OCI-LY7 (cell line): ENCODE results near the gene FAM20A. TPM values are rescaled to one million over a fixed set of nuclear protein-coding genes. Genes with fewer than 3 reads are reported as not detected.

Experiments
- BruUV-seq: library from RNA; stranded (reverse); fragments of 400-500 nt; replicated peaks from 2 replicates; lab custom pipeline; 2021; lab: Mats Ljungman, UMichigan
- CTCF ChIA-PET: fragments of 300-600 bp; sonication (Branson Sonifier 250); formaldehyde crosslinking; loops from one replicate; lab custom pipeline; 2022; ENCODE audit warnings: antibody characterized with exemption; ENCODE audit not compliant: unreplicated experiment; lab: Charles Lee
- POLR2A ChIA-PET: fragments of 300-600 bp; sonication (Branson Sonifier 250); formaldehyde crosslinking; loops from one replicate; lab custom pipeline; 2022; ENCODE audit warnings: antibody characterized with exemption; lab: Charles Lee
- DNase-seq: peaks from one replicate; pipeline ENCODE4 v3.0.0-alpha.2; 2015; ENCODE audit warnings: low spot score
- H2AFZ ChIP-seq: fragments of 200-600 bp; sonication (generic), shearing (Covaris generic); 2 replicates; pipeline ENCODE4 v1.6.1; 2014; ENCODE audit warnings: mild to moderate bottlenecking, antibody characterized with exemption, low read length, moderate library complexity
- H3K27ac ChIP-seq: fragments of 200-600 bp; sonication (generic); 2 replicates; pipeline ENCODE4 v1.5.1; 2014; ENCODE audit warnings: mixed run types, low read depth, mild to moderate bottlenecking, moderate library complexity, low read length, inconsistent platforms; ENCODE audit not compliant: poor library complexity, severe bottlenecking
- H3K36me3 ChIP-seq: fragments of 200-600 bp; sonication (generic); 2 replicates; pipeline ENCODE4 v1.6.1; 2014; ENCODE audit warnings: mild to moderate bottlenecking, antibody characterized with exemption, low read length, moderate library complexity, mixed read lengths; ENCODE audit not compliant: insufficient read depth
- H3K4me1 ChIP-seq: fragments of 200-600 bp; sonication (generic); 2 replicates; pipeline ENCODE4 v1.5.1; 2014; ENCODE audit warnings: mild to moderate bottlenecking, low read length; ENCODE audit not compliant: insufficient read depth, poor library complexity, severe bottlenecking
- H3K4me2 ChIP-seq: fragments of 200-600 bp; sonication (generic); 2 replicates; pipeline ENCODE4 v1.6.1; 2014; ENCODE audit warnings: mild to moderate bottlenecking, low read length
- H3K4me3 ChIP-seq: fragments of 200-600 bp; sonication (generic); 2 replicates; pipeline ENCODE4 v1.5.1; 2014; ENCODE audit warnings: mild to moderate bottlenecking, low read depth, low read length; ENCODE audit not compliant: poor library complexity, severe bottlenecking
- H3K79me2 ChIP-seq: fragments of 200-600 bp; sonication (generic); 2 replicates; pipeline ENCODE4 v1.6.1; 2016; ENCODE audit warnings: low read depth, mild to moderate bottlenecking, low read length, moderate library complexity, mixed read lengths; ENCODE audit not compliant: insufficient read depth
- H3K9me2 ChIP-seq: fragments of 200-600 bp; sonication (generic); 2 replicates; pipeline ENCODE4 v1.6.1; 2016; ENCODE audit warnings: mild to moderate bottlenecking, low read length, mixed read lengths; ENCODE audit not compliant: insufficient read depth
- H3K9me3 ChIP-seq: fragments of 200-600 bp; sonication (generic); 2 replicates; pipeline ENCODE4 v1.6.1; 2014; ENCODE audit warnings: mild to moderate bottlenecking, mixed run types, low read length, mixed read lengths
- H4K20me1 ChIP-seq: fragments of 200-600 bp; sonication (generic); 2 replicates; pipeline ENCODE4 v1.6.1; 2014; ENCODE audit warnings: mild to moderate bottlenecking, antibody characterized with exemption, low read length, moderate library complexity, mixed read lengths; ENCODE audit not compliant: insufficient read depth
- EZH2phosphoT487 ChIP-seq: fragments of 200-600 bp; sonication (generic); IDR thresholded peaks from 2 replicates; pipeline ENCODE4 v1.6.1; 2018; ENCODE audit warnings: low read depth, borderline replicate concordance, mild to moderate bottlenecking, mixed run types, antibody characterized with exemption, low read length, moderate library complexity, mixed read lengths
- intact Hi-C: fragments of 100-400 bp; cut with micrococcal nuclease; formaldehyde crosslinking; loops from one replicate; pipeline ENCODE4 v1.10.0; 2022; ENCODE audit not compliant: unreplicated experiment
- total RNA-seq, 2 experiments: library from RNA; depleted of rRNA in 1 of 2; stranded (reverse); fragments of >200 nt in 1 of 2; shearing (Covaris generic) in 1 of 2; gene quantifications; 2 replicates each; pipeline ENCODE4 v1.2.3, GENCODE V29; 2014 to 2022
- TF ChIP-seq, protein P1 (sequence below): fragments of 200-600 bp; sonication (generic); conservative IDR thresholded peaks from 2 replicates; pipeline ENCODE4 v1.5.1; 2014; ENCODE audit warnings: mild to moderate bottlenecking, antibody characterized with exemption, low read length, moderate library complexity, mixed read lengths

Gene FAM20A
- total RNA-seq, 2 experiments from 2014 or later, result not detected

GRCh38 chr17:68535922-68536321, 65.2 kb downstream of the FAM20A start:
- Histone ChIP-seq H3K9me3 (no peaks in the 10 kb centered on the region), H3K4me2 (no peak overlapping the region), H3K4me3 (no peak overlapping the region), H3K36me3 (peaks cover 73% of the 10 kb centered on the region), H3K27ac (no peak overlapping the region), H3K4me1 (peaks cover 18% of the 10 kb centered on the region), H3K9me2 (no peaks in the 10 kb centered on the region), H4K20me1 (no peaks in the 10 kb centered on the region), H3K79me2 (no peaks in the 10 kb centered on the region), H2AFZ (no peak overlapping the region)
- CTCF ChIA-PET, result no interaction called here
- BruUV-seq, result no TSS peak
- intact Hi-C loops, result no loop called here
- no peak for DNase-seq
- TF ChIP-seq, protein P1, sequence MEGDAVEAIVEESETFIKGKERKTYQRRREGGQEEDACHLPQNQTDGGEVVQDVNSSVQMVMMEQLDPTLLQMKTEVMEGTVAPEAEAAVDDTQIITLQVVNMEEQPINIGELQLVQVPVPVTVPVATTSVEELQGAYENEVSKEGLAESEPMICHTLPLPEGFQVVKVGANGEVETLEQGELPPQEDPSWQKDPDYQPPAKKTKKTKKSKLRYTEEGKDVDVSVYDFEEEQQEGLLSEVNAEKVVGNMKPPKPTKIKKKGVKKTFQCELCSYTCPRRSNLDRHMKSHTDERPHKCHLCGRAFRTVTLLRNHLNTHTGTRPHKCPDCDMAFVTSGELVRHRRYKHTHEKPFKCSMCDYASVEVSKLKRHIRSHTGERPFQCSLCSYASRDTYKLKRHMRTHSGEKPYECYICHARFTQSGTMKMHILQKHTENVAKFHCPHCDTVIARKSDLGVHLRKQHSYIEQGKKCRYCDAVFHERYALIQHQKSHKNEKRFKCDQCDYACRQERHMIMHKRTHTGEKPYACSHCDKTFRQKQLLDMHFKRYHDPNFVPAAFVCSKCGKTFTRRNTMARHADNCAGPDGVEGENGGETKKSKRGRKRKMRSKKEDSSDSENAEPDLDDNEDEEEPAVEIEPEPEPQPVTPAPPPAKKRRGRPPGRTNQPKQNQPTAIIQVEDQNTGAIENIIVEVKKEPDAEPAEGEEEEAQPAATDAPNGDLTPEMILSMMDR, result no peak
- TF ChIP-seq EZH2phosphoT487, result no peak
- POLR2A ChIA-PET, result interaction anchor here (1.2 kb wide), 1 partner anchor 11 kb away, joined by 3 read pairs; no protein-coding TSS in a partner anchor

DNA sequence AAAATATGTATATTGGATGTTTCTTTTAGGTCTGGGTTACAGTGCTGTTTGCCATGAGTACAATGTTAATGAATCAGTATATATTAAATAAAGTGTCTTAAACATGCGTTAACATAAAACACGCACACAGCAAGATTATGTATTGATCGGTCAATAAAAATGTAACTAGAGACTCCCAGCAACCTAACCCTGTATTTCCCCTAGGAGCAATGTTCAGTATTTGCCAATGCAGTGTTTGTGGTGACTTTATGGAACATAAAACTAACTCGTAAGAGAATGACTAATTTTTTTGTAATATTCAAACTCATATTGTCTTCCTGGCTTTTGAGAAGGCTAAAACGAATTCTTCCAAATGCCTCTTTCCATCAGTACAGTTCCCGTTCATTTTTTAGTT, 66.5 kb downstream of the FAM20A start:
- Histone ChIP-seq H3K4me2 (no peak overlapping the region), H2AFZ (no peak overlapping the region), H3K9me2 (no peaks in the 10 kb centered on the region), H3K4me3 (no peak overlapping the region), H4K20me1 (no peaks in the 10 kb centered on the region), H3K36me3 (peaks cover 85% of the 10 kb centered on the region), H3K27ac (no peak overlapping the region), H3K79me2 (no peaks in the 10 kb centered on the region), H3K9me3 (no peaks in the 10 kb centered on the region), H3K4me1 (peaks cover 11% of the 10 kb centered on the region)
- no peak for DNase-seq
- intact Hi-C loops, result no loop called here
- no peak for TF ChIP-seq EZH2phosphoT487
- TF ChIP-seq, protein P1, result no peak
- ChIA-PET POLR2A (interaction anchor here (0.6 to 1.6 kb wide), 4 partner anchors 19 to 1217 kb away, joined by 3 to 10 read pairs (median 5); no protein-coding TSS in a partner anchor), CTCF (no interaction called here)
- BruUV-seq, result no TSS peak

GRCh38 chr17:68533887-68534694, 67.1 kb downstream of the FAM20A start:
- no TSS peak for BruUV-seq
- Histone ChIP-seq H3K4me3 (no peak overlapping the region), H3K36me3 (peaks cover 91% of the 10 kb centered on the region), H3K9me3 (no peaks in the 10 kb centered on the region), H3K4me1 (peaks cover 5% of the 10 kb centered on the region), H4K20me1 (no peaks in the 10 kb centered on the region), H3K79me2 (no peaks in the 10 kb centered on the region), H2AFZ (no peak overlapping the region), H3K4me2 (no peak overlapping the region), H3K9me2 (no peaks in the 10 kb centered on the region), H3K27ac (no peak overlapping the region)
- POLR2A ChIA-PET, result interaction anchor here (0.6 to 1.6 kb wide), 8 partner anchors 13 to 1217 kb away, joined by 3 to 10 read pairs (median 4); no protein-coding TSS in a partner anchor
- no peak for TF ChIP-seq EZH2phosphoT487
- TF ChIP-seq, protein P1, result peak; percentile 85
- intact Hi-C loops, result no loop called here
- peak; percentile 28 for DNase-seq
- CTCF ChIA-PET, result interaction anchor here (1.0 to 1.2 kb wide), 2 partner anchors 10 to 80 kb away, joined by 3 to 4 read pairs; no protein-coding TSS in a partner anchor
